ENCODE results near the gene ZNF275.
"Not testable (repeated sequence)": the region's sequence is repeated elsewhere in the genome, so short reads cannot be mapped to it uniquely, and the experiment has no call there.

The ZNF275 gene

GRCh38 chrX:153361781-153362397 is 27.9 kb downstream of the ZNF275 start:
- DNase-seq (ENCODE audit: low spot score) = no peak

GRCh38 chrX:153365670-153366069 is 31.7 kb downstream of the ZNF275 start:
- no peak for DNase-seq (ENCODE audit: low spot score)

GRCh38 chrX:153366119-153366518 is 32.2 kb downstream of the ZNF275 start:
- no peak for DNase-seq (ENCODE audit: low spot score)

GRCh38 chrX:153366878-153367538 is 33.1 kb downstream of the ZNF275 start:
- DNase-seq (ENCODE audit: low spot score) = no peak

GRCh38 chrX:153370293-153371055 is 36.5 kb downstream of the ZNF275 start:
- DNase-seq (ENCODE audit: low spot score) = no peak

DNA sequence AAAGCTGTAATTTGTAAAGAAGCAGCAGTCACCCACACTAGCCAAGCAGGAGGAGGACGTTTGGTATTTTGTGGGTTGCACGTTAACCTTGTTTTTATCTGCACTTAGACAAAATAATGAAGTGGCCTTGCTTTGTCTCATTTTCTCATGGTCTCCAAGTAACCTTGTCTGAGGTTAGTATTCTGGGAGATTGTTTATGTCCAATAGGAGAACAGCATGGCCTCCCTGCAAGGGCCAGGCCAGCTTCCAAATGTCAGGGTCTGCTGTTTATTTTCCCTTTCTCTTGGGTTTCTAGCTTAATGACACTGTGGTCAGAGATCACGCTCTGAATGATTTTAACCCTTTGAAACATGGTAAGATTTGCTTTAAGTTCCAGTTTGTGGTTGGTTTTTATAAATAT is 37.3 kb downstream of the ZNF275 start:
- no peak for DNase-seq (ENCODE audit: low spot score)

DNA sequence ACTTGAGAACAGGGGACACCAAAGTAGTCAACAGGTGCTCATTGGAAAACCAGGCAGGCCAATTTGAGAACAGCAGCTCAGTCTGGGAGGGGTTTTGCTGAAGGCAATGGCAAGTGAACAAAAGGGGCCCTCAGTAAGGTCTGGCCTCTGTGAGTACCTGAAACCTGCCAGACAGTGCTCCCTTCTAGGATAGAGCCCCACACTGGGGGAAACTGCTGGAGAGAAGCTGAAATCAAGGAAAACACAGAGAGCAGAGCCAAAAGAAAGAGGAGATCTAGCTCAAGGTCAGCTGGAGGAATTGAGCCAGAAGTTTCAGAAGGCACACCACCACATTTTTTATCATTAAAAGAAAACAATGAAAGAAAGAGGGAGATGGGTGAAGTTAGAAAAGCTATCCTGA is 39.0 kb downstream of the ZNF275 start:
- no peak for DNase-seq (ENCODE audit: low spot score)

DNA sequence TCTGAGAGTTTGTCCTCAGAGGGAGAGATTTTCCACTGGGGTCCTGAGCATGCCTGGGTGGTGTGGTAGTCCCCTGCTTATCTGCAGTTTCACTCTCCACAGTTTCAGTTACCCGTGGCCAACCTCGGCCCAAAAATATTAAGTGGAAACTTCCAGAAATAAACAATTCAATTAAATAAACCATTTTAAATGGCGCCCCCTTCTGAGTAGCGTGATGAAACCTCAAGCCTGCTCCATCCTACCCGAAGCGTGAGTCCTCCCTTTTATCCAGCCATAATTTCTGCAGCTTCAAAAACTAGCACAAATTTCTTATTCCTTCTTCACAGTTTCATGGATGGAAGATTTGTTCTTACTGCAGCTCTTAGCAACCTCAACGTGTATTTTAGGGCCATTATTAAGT is 40.5 kb downstream of the ZNF275 start:
- no peak for DNase-seq (ENCODE audit: low spot score)

GRCh38 chrX:153375571-153375970 is 41.6 kb downstream of the ZNF275 start:
- DNase-seq (ENCODE audit: low spot score) = no peak

- no peak for DNase-seq (ENCODE audit: low spot score)
Observed at GRCh38 chrX:153377727-153378126, 43.8 kb downstream of the ZNF275 start.

DNA sequence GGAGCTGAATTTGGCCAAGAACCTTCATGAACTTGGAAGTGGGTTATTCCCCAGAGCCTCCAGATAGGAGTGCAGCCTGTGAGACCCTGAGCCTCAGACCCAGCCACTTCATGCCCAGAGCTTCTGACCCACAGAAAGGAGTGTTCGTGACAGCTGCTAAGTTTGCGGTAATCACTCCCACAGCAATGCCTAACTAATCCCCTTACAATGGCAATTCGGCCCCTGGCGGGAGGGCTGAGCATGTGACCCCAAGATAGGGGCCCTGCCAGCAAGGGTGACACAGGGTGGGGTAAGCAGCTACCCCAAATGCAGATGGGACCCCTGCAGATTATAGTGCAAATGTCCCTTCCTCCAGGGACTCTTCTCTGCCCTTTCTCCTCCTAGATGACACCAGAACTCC is 44.7 kb downstream of the ZNF275 start:
- DNase-seq (ENCODE audit: low spot score) = no peak

GRCh38 chrX:153379508-153379907 is 45.6 kb downstream of the ZNF275 start:
- DNase-seq (ENCODE audit: low spot score) = no peak

DNA sequence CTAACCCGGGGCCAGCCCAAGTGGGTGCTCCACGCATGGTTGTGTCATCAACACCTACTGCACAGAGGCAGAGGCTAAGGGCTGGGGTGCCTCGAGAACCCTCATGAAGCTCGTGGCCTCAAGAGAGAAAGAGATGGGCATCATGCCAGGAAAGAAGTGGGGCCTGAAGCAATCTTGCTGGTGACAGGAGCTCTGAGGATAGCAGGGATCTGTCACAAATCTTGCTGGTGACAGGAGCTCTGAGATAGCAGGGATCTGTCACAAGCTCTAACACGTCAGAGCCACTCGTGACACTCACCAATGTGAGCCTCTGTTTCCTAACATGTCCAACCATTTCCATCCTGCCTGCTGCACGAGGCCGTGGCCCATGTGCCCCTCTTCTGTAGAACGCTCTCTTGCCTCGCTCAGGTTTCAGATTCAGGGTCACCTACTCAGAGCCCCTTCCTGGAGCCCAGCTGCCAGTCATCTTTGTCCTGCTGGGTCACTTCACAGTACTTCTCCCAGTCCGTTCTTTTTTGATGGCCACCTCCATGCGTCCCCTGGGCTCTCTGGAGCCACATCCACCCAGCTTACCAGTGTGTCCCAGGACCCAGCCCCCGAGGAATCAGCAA is 46.1 kb downstream of the ZNF275 start:
- no peak for DNase-seq (ENCODE audit: low spot score)

GRCh38 chrX:153380691-153381090 is 46.7 kb downstream of the ZNF275 start:
- no peak for DNase-seq (ENCODE audit: low spot score)

DNA sequence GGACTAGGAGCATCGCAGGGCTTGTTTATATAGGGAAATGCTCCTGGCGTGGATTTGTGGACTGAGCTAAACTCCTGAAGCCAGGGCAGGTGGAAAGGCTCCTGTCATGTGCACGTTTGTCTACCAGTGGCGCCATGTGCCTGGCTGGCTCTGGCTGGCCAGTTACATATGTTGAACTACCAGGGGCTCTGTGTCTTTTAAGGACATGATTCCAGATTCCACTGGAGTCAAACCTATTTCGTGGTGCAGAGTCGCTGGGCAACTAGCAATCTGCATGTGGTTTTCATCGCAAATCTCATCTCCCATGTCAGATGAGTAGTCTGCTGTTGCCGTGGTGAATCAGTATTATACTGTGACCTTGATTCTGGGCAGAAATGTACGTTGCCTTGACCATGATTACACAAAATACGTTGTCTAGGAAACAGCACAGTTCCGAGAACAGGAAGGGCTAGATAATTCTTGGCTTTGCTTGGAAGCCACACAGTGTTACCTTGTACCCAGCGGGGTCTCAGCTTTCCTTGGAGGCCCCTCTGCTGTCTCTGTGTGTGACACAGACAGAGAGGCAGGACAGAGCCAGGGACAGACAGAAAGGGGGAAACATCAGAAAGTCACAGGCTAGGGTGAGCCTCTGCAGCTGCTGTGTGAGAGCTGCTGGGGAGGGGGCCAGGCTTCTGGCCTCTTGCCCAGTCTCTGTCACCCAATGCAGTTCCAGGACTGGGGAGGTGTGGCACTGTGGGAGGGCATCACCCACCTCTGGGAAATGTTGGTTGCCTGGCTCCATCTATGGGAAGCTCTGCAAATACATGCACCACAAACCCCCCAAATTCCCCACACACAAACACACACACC is 48.0 kb downstream of the ZNF275 start:
- DNase-seq (ENCODE audit: low spot score) = no peak

- DNase-seq (ENCODE audit: low spot score) = no peak
Observed at GRCh38 chrX:153382563-153383482, 48.9 kb downstream of the ZNF275 start.

DNA sequence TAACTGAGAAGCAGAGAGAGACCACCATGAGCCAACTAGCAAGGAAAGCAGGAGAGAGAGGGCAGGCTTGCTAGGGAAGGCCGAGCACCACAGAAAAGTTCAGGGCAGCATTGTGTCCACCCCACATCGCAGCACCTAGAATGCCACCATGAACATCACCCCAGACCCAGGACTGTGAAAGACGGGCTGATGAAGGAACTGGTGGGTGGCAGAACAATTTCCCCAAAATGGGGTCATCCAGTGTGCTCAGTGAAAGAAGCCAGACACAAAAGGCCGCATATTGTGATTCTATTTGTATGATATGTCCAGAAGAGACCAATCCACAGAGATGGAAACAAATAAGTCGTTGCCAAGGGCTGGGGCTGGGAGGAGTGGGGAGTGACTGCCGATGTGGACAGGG is 50.4 kb downstream of the ZNF275 start:
- DNase-seq (ENCODE audit: low spot score) = no peak

- not testable (repeated sequence) for DNase-seq (ENCODE audit: low spot score)
Observed at GRCh38 chrX:153384973-153385372, 51.0 kb downstream of the ZNF275 start.

GRCh38 chrX:153386097-153386496 is 52.1 kb downstream of the ZNF275 start:
- DNase-seq (ENCODE audit: low spot score) = no peak

DNA sequence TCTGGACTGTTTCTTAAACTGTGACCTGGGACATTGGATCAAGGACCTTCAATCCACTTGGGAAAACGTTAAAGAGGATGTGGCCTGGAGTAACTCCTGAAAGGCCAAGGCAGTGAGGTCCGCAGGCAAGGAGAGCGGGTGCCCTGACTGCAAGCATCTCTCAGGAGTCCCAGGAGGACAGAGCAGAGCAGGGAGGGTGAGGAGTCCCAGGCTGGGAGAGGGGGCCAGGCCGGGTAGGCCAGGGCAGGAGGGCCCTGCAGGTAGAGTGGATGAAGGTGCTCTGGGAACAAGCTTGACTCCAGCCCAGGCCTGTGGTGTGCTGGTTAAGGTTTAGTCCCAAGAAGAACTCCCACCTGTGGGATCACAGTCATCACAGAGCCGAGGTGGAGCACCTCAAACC is 53.4 kb downstream of the ZNF275 start:
- DNase-seq (ENCODE audit: low spot score) = no peak
